GM18861 (cell line): ENCODE results near the gene RNH1.
A peak's percentile ranks its signal among the peaks of the same experiment; 100 is the strongest.

Experiments used
- ATAC-seq: cut with Tn5 transposase; IDR thresholded peaks from one replicate; pipeline ENCODE4 v1.9.1; 2021; ENCODE audit not compliant: unreplicated experiment

The RNH1 gene

DNA sequence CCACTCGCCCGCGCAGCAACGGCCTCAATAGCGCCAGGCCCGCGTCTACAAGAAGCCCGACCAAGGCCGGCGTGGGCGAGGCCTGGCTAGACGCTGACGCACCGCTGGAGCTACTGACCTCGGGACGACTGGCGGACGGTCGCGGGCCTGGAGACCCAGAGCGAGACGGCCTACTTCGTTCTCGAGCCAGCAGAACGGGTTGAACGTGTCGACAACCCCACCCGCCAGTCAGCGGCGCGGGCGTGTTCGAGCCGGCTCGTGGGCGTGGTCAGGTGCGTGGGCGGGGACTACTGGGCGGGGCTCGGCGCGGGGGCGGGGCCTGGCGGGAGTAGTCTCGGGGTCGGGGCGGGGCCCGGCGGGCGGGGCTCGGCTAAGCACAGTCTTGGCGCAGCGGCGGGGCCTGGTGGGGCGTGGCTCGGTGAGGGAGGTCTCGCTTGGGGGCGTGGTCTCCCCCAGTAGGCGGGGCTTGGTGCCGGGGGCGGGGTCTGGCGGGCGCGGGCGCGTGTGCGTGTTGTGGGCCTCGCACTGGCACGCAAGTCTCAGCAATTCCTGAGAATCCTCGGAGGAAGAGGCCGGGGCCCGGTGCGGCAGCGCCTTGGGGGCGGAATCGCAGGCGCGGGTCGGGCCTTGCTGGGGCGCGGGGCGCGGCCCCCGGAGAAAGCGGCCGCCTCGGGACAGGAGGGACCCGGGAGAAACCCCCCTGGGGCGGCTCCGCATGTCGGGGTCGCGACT, at the start of gene RNH1:
Gene RNH1 (minus strand): TSS at position 248 of the 732 bp plus-strand sequence. CDS start 5,080 bp downstream, outside the sequence.
- ATAC-seq: peak; percentile 34

DNA sequence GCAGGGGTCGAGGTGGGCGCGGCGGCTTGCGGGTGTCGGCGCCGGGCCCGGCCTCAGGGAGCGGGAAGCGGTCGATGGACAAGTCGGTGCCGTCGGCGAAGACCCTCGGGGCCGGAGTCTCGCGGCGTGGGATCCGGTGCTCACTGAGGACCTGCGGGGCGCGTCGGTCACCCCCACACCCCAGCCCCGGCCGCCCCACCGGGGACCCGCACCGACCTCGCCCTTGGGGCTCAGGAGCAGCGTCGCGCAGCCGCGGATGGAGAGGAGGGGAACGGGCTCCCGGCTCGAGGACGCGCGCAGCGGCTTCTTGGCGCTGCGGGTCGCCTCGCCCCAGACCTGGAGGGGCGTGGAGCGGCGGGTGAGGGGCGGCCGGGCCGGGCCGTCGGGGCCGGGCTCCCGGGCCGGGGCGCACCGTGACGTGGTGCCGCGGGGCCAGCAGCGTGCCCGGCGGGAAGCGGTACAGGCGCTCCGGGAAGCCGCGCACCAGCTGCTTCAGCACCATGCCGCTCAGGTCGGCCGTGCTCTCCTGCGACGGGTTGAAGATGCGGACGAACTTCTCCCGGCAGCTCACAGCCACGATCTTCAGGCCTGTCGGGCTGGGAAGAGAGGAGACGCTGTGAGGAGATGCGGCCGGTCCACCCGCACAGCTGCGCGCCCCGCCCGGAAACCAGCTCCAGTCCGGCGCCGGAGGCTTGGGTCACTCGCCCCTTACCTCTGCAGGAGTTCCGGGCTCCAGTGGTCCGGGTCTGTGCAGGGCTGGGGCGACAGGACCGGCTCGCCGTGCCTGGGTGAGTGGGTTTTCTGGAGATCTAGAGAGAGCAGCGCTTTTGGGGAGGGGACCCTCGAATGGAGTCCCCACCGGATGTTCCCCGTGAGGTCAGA, 49.0 kb upstream of the RNH1 start:
- no peak for ATAC-seq

DNA sequence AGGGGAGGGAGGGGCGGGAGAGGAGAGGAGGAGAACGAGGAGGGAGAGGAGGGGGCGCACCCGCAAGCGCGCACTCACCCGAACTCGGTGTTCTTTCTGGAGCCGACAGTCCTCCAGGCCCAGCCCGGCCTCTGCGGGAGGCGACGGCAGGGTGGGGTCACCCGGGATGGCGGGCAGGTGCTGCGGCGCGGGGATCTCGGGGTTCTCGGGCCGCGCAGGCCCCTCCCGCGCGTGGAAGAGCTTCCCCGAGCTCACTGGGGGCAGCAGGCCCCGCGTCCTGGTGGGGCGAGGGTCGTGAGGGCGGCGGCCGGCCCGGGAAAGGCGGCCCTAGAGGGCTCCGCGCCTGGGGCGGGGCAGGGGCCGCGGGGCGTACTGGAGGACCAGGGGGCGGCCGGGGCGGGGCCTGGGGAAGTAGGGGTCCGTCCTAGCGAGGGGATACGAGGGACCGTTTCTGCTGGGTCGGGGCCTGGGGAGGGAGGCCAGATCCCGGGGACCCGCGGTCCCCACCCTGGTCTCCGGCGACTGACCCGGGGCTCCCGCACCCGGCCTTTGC, 48.3 kb upstream of the RNH1 start:
- no peak for ATAC-seq

DNA sequence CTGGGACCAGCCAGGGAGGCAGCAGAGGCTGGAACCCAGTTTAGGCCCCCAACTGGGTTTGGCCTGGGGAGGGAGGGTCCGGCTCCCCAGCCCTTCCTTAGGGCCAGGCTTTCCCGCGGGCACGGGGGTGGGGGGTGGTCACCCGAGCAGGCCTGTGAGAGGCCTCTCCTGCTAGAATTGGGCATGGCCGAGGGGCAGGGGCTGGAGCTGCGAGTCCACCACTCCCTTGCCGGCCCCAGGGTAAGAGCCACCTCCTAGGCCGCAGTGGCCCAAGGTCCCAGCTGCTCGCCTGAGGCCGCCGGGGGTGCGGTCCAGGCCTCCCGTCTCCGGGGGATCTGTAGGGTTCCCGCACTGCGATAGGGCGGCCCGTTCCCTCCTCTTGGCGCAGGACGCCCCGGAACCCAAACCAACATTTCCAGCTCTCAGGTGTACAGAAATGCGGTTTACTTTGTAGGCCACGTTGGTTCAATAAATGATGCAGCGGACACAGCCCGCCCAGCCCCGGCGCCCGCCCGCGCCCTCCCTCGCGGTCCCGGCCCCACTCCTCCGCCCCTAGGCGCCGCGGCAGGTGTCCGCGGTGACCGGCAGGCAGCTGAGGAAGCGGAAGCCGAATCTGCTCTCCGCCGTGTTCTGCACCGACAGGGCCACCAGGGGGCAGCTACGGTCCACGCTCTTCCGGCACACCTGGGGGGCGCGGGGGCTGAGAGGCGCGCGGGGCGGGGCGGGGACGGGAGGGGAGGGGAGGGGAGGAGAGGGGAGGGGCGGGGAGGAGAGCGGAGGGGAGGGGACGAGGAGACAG, 47.6 kb upstream of the RNH1 start:
- ATAC-seq: no peak

DNA sequence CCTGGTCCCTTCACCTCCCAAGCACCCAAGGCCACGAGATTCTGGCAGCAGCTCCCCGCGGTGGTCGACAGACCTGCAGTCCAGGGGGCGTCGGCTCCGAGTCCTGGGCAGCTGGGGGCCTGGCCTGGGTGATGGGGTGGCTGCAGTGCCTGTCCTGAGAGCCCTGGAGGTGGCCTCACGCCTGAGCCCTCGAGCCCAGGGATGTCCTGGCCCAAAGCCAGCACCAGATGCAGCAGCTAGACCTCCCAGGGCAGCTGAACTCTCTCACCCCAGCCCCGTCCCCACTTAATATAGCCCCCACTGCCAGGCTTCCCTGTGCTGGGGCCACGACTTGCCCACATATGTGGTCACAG, 46.9 kb upstream of the RNH1 start:
- no peak for ATAC-seq

DNA sequence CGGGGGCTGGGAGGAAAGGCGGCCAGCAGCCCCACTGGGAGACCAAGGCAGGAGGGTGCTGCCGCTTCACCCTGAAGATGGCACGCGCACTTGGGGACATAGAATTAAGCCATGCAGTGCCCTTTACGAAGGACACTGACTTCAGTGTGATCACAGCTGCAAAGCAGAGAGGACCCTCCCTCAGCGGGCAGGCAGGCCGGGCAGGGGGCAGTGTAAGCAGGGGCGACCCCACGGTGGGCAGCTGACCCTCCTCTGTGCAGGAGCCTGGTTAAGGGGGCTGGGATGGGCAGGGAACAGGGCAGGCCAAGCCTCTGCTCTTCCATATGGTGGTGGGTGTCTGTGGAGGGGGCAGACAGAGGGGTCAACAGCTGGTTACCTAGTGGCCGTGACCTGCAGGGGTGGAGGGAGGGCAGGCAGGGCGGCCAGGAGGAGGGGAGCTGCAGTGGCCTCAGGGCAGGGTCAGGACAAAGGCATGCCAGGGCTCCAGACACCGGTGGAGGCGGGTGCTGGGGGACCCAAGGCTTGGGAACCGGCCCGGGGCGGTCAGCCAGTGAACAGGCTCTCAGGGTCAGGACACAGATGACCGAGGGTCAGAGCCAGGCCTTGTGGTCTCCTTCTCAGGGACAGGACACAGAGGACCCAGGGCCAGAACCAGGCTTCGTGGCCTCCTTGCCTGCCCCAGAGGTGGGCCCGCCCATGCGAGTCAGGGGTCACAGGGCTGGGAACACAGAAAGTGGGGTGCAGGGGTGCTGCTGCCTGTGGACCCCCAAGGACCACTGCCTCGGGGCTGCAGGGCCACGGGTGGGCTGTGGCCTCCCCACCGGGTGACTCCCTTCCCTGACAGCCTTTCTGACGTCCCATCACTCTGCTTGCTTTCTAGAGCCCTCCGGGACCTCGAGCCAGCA, 46.3 kb upstream of the RNH1 start:
- no peak for ATAC-seq

DNA sequence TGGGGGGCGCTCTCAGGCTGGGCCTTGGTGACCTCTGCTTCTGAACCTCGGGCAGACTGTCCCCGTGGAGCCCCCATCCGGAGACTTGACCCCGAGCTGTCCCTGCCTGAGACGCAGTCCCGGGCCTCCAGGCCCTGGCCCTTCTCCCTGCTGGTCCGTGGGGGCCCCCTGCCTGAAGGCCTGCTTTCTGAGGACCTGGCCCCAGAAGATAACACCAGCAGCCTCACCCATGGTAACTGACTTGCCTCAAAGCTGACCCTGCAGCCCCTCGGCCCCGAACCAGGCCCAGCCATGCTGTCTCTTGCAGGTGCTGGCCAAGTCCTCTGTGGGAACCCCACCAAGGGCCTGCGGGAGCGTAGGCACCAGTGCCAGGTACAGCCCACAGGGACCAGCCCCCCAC, 44.6 kb upstream of the RNH1 start:
- no peak for ATAC-seq

DNA sequence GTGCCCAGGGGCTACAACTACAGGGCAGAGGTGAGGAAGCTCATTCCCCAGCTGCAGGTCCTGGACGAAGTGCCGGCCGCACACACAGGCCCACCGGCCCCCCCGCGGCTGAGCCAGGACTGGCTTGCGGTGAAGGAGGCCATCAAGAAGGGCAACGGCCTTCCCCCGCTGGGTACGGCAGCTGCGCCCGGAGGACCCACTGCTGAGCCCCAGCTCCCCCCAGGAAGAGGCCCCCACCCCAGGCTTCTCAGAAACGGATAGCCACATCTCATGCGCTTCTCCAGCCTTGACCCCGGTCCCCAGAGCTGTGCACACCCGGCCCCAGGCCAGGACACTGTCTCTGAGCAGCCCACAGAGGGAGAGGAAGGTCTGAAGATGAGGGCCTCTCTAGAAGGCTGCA, 44.1 kb upstream of the RNH1 start:
- no peak for ATAC-seq

DNA sequence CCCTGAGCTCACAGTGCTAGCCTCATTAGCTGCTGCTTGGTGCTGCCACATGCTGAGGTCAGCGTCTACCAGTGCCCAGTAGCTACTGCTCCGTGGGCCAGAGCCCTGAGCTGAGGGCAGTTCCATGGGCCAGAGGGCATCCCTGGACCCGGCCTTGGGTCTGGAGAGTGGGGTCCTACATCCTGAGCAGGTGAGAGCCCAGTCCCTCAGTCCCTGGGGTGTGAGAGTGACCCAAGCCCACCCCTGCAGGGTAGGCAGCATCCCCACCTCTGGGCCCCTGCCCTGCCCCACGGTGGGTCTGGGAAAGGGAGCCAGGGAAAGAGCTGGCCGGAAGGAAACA, 43.7 kb upstream of the RNH1 start:
- no peak for ATAC-seq

DNA sequence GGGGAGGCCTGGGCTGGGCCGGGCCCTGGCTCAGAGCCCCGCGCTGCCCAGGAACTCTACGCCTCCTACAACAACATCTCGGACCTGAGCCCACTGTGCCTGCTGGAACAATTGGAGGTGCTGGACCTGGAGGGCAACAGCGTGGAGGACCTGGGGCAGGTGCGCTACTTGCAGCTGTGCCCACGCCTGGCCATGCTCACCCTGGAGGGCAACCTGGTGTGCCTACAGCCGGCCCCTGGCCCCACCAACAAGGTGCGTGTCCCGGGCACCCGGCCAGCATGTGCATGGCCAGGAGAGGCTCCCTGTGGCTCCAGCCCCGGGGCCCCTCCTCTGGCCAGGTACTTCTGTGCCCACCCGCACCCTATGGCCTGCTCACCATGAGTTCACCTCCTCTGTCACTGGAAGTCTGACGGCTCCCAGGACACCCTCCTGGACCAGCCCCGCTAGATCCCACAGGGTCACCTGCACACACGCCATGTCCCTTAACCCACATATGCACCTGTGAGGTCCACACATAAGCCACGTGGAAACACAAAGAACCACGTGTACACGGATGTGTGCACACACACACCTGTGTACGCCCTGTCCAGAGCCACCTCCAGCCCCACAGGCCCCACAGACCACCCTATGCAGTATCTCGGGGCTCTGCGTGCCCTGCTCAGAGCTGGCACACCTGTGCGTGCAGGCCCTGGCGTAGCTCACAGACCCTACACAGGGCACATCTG, 43.1 kb upstream of the RNH1 start:
- no peak for ATAC-seq

DNA sequence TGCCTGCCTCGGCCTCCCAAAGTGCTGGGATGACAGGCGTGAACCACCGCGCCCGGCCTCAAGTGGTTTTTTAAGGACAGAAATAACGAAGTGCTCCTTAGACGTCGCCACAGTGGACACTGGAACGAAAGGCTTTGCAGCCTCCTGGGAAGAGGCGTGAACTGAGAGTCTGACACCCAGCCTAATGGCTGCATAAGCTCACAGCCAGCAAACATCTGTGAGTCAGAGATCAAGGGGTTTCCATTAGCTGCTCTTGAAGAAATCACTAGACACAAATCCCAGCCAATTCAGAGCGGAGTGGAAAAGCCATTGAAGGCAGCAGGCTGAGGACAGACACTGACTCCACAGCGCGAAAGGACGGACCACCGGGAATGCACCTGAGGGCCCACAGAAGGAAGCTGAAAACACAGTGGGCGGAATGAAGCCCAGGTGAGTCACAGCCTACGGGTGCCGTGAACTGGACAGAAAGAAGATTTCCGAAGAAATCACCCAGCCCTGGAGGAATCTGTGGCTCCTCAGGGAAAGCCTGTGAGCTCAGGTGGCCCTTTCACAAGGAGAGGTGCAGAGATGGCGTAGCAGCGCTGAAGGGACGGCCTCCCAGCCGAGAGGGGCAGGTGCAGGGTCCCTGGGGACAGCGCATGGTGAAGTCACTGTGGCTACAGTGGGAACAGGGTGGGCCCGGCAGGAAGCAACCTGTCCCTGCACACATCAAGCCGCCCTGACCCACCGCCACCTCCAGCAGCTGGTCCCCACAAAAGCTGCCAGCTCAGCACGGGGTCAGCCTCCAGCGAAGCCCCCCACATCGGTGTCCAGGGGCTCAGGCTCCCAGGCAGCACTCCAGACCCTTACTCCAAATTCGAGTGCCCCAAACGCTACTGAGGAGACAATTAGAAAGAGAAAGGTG, 41.9 kb upstream of the RNH1 start:
- ATAC-seq: no peak

DNA sequence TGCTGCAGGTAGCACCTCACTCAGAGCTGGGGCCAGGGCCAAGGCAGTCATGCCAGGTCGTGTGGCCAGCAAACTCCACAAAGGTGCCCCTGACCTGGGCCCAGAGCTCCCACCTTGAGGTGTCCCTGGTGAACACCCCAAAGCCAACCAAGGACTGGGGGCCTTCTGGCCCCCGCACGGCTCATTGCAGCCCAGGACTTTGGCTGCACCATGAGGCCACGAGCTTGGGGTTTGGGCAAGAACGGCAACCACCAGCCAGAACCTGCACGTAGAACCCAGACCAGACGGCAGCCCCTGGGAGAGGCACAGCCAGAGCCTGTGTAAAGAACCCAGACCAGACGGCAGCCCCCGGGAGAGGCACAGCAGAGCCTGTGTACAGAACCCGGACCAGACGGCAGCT, 38.1 kb upstream of the RNH1 start:
- ATAC-seq: no peak

DNA sequence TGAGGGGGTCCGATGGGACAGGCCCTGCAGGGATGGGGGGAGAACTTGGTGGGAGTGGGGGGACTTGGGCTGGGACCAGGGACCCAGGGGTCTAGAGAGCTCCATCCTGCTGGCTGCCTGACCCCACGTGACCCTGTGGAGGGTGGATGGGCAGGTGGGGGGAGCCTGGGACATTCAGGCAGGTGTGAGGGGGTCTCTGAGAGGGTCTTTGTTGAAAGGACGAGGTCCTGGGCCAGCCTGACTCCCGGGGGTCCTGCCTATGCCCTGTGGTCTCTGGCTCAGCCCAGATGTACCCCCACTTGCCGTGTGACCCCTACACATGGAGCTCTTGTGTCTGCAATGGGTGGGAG, 37.8 kb upstream of the RNH1 start:
- no peak for ATAC-seq

DNA sequence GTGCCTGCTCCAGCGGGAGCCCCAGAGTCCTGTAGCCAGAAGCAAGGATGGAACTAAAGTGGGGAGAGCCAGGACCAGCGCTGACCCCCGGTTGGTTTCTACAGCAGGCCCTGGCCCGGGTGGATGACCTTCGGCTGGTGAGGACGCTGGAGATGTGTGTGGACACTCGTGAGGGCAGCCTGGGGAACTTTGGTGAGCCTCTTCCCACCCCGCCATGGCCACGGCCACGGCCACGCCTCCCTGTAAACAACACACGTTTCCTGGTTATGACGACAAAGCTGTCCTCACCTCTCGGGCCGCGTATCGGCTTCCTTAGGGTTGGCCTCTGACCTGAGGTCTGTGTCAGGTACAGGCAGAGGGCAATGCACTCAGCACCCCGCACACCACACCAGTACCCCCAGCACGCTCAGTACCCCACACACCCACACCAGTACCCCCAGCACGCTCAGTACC, 34.4 kb upstream of the RNH1 start:
- ATAC-seq: no peak

DNA sequence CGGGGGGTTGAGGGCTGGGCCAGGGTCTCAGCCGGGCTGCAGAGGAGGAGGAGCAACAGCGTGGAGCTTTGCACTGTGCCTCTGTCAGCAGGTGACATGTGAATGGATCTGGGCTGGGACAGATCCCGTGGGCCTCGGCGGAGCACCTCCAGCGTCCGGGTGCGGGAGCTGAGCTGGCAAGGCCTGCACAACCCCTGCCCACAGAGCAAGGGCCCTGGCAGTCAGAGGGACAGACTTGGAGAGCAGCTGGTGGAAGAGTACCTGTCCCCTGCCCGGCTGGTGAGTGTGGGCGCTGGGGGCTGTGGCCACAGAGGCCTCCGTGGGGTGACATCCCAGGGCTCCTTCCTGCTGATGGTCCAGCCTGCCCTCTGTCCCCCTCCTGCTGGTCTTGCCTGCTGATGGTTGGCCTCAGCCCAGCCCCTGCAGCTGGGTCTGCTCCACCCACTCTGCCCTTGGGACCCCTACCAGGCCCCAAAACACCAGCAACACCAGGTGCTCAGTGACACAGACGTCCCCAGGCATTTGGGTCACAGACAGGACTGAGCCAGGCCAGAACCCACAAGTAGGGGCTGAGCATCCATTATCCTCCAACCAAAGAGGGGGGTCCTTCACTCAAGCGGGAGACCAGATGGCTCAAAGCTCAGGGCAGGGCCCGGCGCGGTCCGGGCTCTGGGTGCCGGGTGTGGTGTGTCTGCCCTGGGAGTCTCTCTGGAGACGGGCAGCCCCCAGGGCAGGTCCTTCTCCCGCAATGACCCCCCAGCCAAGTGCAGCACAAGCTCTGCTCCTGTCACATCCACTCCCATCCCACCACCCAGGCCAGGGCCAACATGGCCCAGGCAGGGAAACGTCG, 33.8 kb upstream of the RNH1 start:
- no peak for ATAC-seq

DNA sequence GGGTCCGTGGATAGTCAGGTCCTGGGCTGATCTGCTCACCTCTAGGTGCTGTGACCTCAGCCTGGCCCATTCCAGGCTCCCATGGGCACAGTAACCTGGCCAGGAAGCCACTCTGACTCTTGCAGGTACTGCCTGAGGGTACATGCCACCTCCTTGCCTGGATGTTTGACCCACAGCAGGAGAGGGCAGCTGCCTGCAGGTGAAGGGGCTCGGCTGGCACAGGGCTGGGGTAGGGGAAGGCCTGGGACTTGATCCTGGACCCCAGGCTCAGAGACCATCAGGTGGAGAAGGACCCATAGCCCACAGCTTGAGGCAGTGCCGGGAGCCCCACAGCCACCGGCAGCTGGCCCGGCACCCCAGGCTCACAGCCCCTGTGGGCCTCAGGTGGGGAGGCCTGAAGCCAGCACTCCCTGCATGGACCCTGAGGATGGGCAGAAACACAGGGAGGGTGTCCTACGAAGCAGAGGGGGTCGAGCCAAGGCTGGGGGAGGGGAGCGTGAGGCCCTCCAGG, 33.0 kb upstream of the RNH1 start:
- ATAC-seq: no peak

DNA sequence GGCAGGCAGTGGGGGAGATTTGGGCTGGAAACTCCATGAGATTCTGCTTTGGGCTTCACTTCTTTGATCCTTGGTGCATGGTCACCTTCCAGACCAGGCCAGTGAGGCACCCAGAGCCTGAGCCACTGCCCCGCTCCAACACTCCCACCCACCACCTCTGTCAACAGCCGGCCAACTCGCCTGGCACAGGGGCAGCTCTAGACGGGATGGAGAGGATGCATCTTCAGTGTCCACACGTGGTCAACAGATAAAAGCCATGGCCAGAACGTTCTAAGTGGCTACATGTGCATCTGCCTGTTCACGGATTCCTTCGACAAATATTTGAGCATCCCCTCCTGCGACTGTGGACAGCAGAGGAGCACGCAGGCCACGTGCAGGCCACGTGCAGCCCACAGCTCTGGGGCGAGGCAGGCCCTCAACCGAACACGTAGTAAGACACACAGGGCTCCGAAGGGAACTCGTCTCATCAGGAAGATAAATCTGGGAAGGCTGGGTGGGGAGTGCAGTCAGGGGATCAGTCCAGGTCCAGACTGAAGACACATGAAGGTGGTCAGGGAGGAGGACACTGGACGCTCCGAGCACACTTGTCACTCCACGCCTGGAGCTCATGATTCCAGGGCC, 31.5 kb upstream of the RNH1 start:
- ATAC-seq: no peak
